NCI-H2196 (cell line): ENCODE measurements around the gene SLC6A12.
"Not testable (repeated sequence)": the region's sequence is repeated elsewhere in the genome, so short reads cannot be mapped to it uniquely, and the experiment has no call there.

ENCODE experiments used
- DNase-seq: peaks from one replicate; lab custom pipeline; 2025; ENCODE audit not compliant: unreplicated experiment; lab: John Stamatoyannopoulos, UW

SLC6A12 gene

DNA sequence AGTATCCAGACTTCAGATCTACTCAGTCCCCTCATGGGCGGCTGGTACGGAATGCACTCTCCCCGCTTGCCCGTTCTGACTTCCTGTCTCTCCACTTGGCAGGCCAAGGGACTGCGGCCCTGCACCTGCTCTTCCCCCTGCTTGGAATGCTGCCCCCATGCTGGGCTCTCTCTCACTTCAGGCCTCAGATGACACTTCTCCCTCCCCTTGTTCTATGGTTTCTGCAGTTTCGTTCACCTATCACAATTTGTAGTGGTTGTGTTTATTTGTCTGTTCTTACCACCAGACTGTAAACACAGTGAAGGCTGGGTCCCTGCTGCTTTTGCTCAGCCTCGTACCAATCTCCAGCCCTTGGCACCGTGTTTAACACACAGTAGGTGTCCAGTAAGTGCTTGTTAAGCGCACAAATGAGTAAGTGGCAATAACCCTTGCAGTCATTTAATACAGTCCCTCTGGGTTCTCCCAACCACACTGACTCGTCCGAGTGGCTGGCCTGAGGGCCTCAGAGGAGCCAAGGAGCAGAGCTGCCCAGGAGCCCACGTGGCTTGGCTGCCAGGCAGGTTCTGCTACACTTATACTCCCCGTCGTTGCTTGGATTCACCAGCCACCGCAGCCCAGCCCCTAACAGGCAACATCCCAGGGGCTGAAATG, 11.8 kb downstream of the SLC6A12 start:
- DNase-seq: peak; percentile 77

GRCh38 chr12:201361-201760, 12.6 kb downstream of the SLC6A12 start:
- DNase-seq: no peak

DNA sequence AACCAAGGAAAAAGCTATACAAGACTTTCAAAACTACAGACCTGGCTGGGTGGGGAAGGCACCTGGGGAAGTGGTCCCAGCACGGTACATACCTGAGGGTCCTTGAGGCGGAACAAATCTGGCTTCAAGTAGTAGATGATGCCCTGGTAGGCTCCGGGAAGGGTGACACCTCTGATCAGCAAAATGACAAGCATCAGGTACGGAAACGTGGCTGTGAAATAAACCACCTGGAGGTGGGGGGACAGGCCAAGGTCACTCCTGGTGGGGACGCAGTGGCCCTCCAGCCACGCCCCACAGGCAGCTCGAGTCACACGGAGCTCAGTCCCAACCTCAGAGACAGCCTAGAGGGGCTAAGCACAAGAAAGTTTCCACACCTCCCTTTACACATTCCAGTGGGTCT, 15.3 kb downstream of the SLC6A12 start:
- no peak for DNase-seq

- DNase-seq: no peak
These were observed 15.9 kb downstream of the SLC6A12 start for GRCh38 chr12:197911-198695.

DNA sequence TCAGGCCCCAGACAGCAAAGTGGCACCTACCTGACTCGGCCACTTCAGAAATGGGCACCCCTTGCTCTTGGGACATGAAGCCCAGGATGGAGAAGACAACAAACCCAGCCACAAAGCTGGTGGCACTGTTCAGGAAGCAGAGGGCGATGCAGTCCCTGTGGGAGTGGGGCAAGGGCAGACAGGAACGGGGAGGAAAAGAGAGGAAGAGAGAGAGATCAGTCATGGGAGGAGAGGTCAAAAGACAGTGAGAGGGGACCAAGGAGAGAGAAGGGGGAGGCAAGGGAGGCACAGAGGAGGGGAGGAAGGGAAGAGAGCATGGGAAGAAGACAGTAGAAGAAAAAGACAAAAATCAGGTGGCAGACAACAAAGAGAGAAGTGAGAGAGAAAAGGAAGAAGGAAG, 16.6 kb downstream of the SLC6A12 start:
- no peak for DNase-seq

DNA sequence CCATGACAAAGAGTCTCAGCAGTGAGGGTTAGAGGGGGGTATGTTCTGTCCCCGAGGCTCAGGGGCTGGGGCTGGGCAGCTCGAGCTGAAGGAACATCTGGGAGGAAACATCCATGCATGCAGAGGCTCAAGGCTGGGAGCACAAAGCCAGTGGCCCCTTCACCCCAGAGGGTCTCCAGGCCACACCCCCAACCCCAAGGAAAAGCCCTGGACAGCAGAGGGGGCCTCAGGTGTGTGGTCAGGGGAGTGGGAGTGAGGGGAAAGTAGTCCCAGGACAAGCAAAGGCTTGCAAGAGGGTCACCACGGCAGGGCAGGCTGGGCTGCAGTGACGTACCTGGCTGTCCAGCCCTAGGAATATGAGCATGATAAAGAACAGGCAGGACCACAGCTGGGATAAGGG, 17.5 kb downstream of the SLC6A12 start:
- no peak for DNase-seq

DNA sequence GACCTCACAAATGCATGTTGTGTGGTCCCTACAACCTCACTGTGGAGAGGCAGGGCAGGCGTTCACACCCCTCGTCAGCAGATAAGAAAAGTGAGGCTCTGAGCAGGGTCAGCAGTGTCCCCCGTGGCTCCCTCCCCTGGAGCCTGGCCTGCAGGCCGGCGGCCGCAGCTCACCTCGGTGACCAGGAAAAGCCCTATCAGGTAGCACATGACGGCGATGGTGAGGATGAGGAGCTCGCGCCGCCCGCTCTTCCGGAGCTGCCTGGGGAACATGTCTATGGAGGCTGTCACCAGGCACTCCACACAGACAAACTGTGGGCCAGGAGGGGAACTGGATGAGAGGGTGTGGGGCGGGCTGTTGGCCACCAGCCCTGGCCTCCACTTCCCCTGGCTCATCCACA, 18.0 kb downstream of the SLC6A12 start:
- DNase-seq: no peak

GRCh38 chr12:195156-195555, 18.8 kb downstream of the SLC6A12 start:
- no peak for DNase-seq

- no peak for DNase-seq
These were observed 19.7 kb downstream of the SLC6A12 start for GRCh38 chr12:194276-194675.

GRCh38 chr12:193261-193660, 20.7 kb downstream of the SLC6A12 start:
- no peak for DNase-seq

GRCh38 chr12:191541-191940, 22.4 kb downstream of the SLC6A12 start:
- DNase-seq: no peak

- DNase-seq: no peak
These were observed 23.1 kb downstream of the SLC6A12 start for GRCh38 chr12:190881-191280.

DNA sequence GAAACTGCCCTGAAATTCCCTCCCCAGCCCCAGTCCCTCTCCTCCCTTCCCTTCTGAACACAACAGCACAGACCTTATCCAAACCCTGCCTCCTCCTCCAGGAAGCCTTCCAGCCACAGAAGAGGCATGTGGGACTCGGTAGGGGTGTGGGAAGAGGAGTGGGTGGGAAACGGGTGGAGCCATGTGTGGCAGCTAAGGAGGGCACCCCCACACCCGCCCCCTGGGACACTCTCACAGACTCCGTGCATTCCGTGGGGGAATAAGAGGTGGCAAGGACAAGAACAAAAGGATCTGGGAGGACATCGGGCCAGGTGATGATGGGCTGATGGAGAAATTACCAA, 24.4 kb downstream of the SLC6A12 start:
- DNase-seq: no peak

- DNase-seq: peak; percentile 42
These were observed 24.9 kb downstream of the SLC6A12 start for GRCh38 chr12:188910-189621.

DNA sequence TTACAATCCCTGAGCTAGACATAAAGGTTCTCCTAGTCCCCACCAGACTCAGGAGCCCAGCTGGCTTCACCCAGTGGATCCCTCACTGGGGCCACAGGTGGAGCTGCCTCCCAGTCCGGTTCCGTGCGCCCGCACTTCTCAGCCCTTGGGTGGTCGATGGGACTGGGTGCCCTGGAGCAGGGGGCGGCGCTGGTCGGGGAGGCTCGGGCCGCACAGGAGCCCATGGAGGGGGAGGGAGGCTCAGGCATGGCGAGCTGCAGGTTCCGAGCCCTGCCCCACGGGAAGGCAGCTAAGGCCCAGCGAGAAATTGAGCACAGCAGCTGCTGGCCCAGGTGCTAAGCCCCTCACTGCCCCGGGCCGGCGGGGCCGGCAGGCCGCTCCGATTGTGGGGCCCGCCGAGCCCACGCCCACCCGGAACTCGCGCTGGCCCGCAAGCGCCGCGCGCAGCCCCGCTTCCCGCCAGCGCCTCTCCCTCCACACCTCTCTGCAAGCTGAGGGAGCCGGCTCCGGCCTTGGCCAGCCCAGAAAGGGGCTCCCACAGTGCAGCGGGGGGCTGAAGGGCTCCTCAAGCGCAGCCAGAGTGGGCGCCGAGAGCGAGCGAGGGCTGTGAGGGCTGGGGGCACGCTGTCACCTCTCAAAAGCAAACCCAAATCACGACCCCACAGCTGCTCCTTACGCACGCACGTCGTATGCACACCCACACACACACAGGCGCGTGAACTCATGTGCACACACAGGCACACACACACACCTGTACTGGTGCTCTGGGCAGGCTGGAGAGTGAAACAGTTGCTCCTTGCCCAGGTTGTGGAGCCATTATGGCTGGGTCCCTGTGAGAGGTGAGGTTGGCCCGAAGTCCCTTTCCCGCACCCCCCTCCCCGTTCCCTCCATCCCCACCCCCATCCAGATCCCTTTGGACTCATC, 25.7 kb downstream of the SLC6A12 start:
- not testable (repeated sequence) for DNase-seq

GRCh38 chr12:186006-186625, 27.8 kb downstream of the SLC6A12 start:
- peak; percentile 6 for DNase-seq

DNA sequence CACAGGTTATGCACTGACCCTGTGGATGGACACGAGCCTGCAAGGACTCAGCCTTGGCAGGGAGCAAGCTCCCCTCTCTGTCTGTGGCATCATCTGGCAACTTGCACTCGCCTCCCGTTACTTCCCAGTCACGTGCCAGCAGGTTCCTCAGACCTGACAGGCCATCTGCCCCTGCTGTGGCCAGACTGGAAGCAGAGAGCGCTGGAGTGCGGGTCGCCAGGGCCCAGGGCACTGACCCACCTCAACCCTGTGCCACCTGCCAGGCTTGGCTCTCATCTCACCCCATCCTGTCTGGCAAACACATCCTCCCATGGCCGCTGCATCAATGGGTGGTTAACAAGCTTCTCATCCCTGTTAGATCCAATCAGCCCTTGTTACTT, 28.4 kb downstream of the SLC6A12 start:
- DNase-seq: peak; percentile 6

DNA sequence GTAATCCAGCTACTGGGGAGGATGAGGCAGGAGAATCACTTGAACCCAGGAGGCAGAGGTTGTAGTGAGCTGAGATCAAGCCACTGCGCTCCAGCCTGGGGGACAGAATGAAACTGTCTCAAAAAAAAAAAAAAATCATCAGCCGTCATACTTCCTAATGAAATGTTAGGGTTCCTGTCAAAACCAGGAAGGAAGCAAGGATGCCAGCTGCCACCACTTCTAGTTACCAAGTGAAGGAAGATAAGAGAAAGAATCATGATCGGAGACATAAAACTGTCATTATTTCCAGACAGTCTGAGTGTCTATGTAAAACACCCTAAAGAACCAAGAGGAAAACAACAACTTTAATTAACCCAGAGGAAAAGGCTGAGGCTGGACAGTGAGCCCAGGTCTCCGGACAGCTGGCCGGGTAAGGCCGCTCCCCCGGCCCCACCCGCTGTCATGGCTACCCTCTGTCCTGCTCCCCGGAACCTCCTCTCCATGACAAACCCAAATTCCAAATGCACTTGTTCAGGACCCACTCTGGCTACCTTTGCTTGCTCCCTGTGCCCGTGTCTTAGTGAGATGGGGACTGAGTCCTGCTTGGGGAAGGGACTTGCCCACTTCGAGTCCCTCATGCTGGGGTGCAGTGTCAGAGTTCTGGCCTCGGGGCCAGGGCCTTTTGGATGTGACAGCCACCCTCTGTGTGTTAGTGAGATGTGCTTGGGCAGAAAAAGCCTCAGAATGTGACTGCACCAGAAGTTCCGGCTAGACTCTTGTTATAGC, 29.0 kb downstream of the SLC6A12 start:
- DNase-seq: no peak

- no peak for DNase-seq
These were observed 31.5 kb downstream of the SLC6A12 start for GRCh38 chr12:182381-182892.

- no peak for DNase-seq
These were observed 32.0 kb downstream of the SLC6A12 start for GRCh38 chr12:181921-182320.
